DOHH2 (cell line): ENCODE measurements around the gene STAG1.
"Not testable (repeated sequence)": the region's sequence is repeated elsewhere in the genome, so short reads cannot be mapped to it uniquely, and the experiment has no call there.

ENCODE experiments used
- H3F3A ChIP-seq: fragments of 200-600 bp; sonication (generic), shearing (Covaris generic); 2 replicates; pipeline ENCODE4 v1.6.0; 2016; ENCODE audit warnings: antibody characterized with exemption, mild to moderate bottlenecking; ENCODE audit not compliant: control insufficient read depth, insufficient read depth
- H3K27ac ChIP-seq: fragments of 200-600 bp; sonication (generic); 2 replicates; pipeline ENCODE4 v1.5.1; 2014; ENCODE audit warnings: low read depth, mild to moderate bottlenecking, low read length, moderate library complexity
- H3K27me3 ChIP-seq: fragments of 200-600 bp; sonication (generic); 2 replicates; pipeline ENCODE4 v1.6.1; 2014; ENCODE audit warnings: mild to moderate bottlenecking, low read length, mixed read lengths; ENCODE audit not compliant: control insufficient read depth
- H3K36me3 ChIP-seq: fragments of 200-600 bp; sonication (generic); 2 replicates; pipeline ENCODE4 v1.6.1; 2014; ENCODE audit warnings: mild to moderate bottlenecking, low read length, moderate library complexity, mixed read lengths; ENCODE audit not compliant: control insufficient read depth
- H3K4me1 ChIP-seq: fragments of 200-600 bp; sonication (generic); 2 replicates; pipeline ENCODE4 v1.6.1; 2014; ENCODE audit warnings: mild to moderate bottlenecking, low read length, mixed read lengths; ENCODE audit not compliant: control insufficient read depth
- H3K4me2 ChIP-seq: fragments of 200-600 bp; sonication (generic); 2 replicates; pipeline ENCODE4 v1.6.0; 2014; ENCODE audit warnings: mild to moderate bottlenecking, low read length, moderate library complexity
- H3K4me3 ChIP-seq: fragments of 200-600 bp; sonication (generic); 2 replicates; pipeline ENCODE4 v1.5.1; 2014; ENCODE audit warnings: mild to moderate bottlenecking, low read length, mixed read lengths
- H3K79me2 ChIP-seq: fragments of 200-600 bp; sonication (generic); 2 replicates; pipeline ENCODE4 v1.6.1; 2014; ENCODE audit warnings: mild to moderate bottlenecking, low read length, mixed read lengths; ENCODE audit not compliant: control insufficient read depth
- H3K9me2 ChIP-seq: fragments of 200-600 bp; sonication (generic); replicated peaks from 2 replicates; pipeline ENCODE4 v1.6.1; 2014; ENCODE audit warnings: mild to moderate bottlenecking, low read length, mixed read lengths; ENCODE audit not compliant: control insufficient read depth
- H3K9me3 ChIP-seq: fragments of 200-600 bp; sonication (generic); 2 replicates; pipeline ENCODE4 v1.6.1; 2014; ENCODE audit warnings: antibody characterized with exemption, low read length, mixed read lengths; ENCODE audit not compliant: control insufficient read depth, insufficient read depth
- H4K20me1 ChIP-seq: fragments of 200-600 bp; sonication (generic); 2 replicates; pipeline ENCODE4 v1.6.0; 2014; ENCODE audit warnings: low read depth, mild to moderate bottlenecking, antibody characterized with exemption, low read length, moderate library complexity; ENCODE audit not compliant: control insufficient read depth, insufficient read depth
- CTCF ChIP-seq: fragments of 200-600 bp; sonication (generic); IDR thresholded peaks from one replicate; pipeline ENCODE4 v1.5.1; 2014; ENCODE audit warnings: antibody characterized with exemption, mild to moderate bottlenecking, low read depth, low read length; ENCODE audit not compliant: poor library complexity, severe bottlenecking
- EZH2phosphoT487 ChIP-seq: fragments of 200-600 bp; sonication (generic); IDR thresholded peaks from 2 replicates; pipeline ENCODE4 v1.6.1; 2017; ENCODE audit warnings: borderline replicate concordance, mild to moderate bottlenecking, antibody characterized with exemption, low read length, moderate library complexity, mixed read lengths

The STAG1 gene

GRCh38 chr3:136485777-136486176 lies 266.4 kb downstream of the STAG1 start:
- Histone ChIP-seq H3K9me2 (no peaks in the 10 kb centered on the region), H3F3A (no peaks in the 10 kb centered on the region), H3K4me1 (no peaks in the 10 kb centered on the region), H3K27me3 (no peaks in the 10 kb centered on the region), H3K4me2 (no peak overlapping the region), H3K9me3 (no peaks in the 10 kb centered on the region; the same call in 1 of the 2 replicates), H3K36me3 (peaks cover 18% of the 10 kb centered on the region), H4K20me1 (no peaks in the 10 kb centered on the region), H3K79me2 (no peaks in the 10 kb centered on the region), H3K27ac (no peak overlapping the region), H3K4me3 (no peak overlapping the region)
- TF ChIP-seq CTCF (no peak), EZH2phosphoT487 (no peak)

- no peaks in the 10 kb centered on the region for H3K79me2 ChIP-seq
- no peaks in the 10 kb centered on the region for H4K20me1 ChIP-seq
- no peaks in the 10 kb centered on the region for H3K9me3 ChIP-seq
- no peaks in the 10 kb centered on the region for H3K9me2 ChIP-seq
- no peaks in the 10 kb centered on the region for H3K27me3 ChIP-seq
- H3F3A ChIP-seq = no peaks in the 10 kb centered on the region
- TF ChIP-seq CTCF (no peak), EZH2phosphoT487 (no peak)
- no peak overlapping the region for H3K4me2 ChIP-seq
- H3K4me3 ChIP-seq = no peak overlapping the region
- H3K36me3 ChIP-seq = peaks cover 39% of the 10 kb centered on the region
- H3K4me1 ChIP-seq = no peaks in the 10 kb centered on the region
- no peak overlapping the region for H3K27ac ChIP-seq
These were observed 275.9 kb downstream of the STAG1 start for GRCh38 chr3:136476280-136476679.

GRCh38 chr3:136474876-136475275 lies 277.3 kb downstream of the STAG1 start:
- not testable (repeated sequence) for H3K9me2 ChIP-seq, H3K4me2 ChIP-seq, H3K4me1 ChIP-seq, H3F3A ChIP-seq, H3K9me3 ChIP-seq, H3K4me3 ChIP-seq, H3K27me3 ChIP-seq, H3K27ac ChIP-seq, H3K79me2 ChIP-seq, H4K20me1 ChIP-seq
- peaks cover 44% of the 10 kb centered on the region for H3K36me3 ChIP-seq

GRCh38 chr3:136473716-136474326 lies 278.4 kb downstream of the STAG1 start:
- Histone ChIP-seq H3K27ac (no peak overlapping the region), H3K4me3 (no peak overlapping the region), H3K4me1 (no peaks in the 10 kb centered on the region), H3K9me2 (no peaks in the 10 kb centered on the region), H3K9me3 (no peaks in the 10 kb centered on the region), H3K36me3 (peaks cover 44% of the 10 kb centered on the region), H3K79me2 (no peaks in the 10 kb centered on the region), H4K20me1 (no peaks in the 10 kb centered on the region), H3K27me3 (no peaks in the 10 kb centered on the region), H3K4me2 (no peak overlapping the region), H3F3A (no peaks in the 10 kb centered on the region)
- TF ChIP-seq CTCF (no peak), EZH2phosphoT487 (no peak)
